ENCODE results near the gene MTMR6. TPM values are rescaled to one million over a fixed set of nuclear protein-coding genes. Genes with fewer than 3 reads are reported as not detected.
A peak's percentile ranks its signal among the peaks of the same experiment; 100 is the strongest.

The MTMR6 gene
- total RNA-seq (ENCODE audit: unreplicated experiment), result 21.2 TPM
- long read RNA-seq, full-length matches to known transcripts, result 6 of 8 reads
- long read RNA-seq, partial matches to known transcripts, result 1 of 8 reads
- long read RNA-seq, other reads (novel, unspliced or antisense), result 1 of 8 reads

GRCh38 chr13:25286969-25287961 lies at the start of gene MTMR6:
Gene MTMR6 (minus strand): TSS chr13:25287488. CDS start chr13:25287247, 241 bp downstream.
- peaks cover 15% of the 10 kb centered on the region for H3K4me1 Mint-ChIP-seq (ENCODE audit: unreplicated experiment)
- peak; percentile 97 for DNase-seq (ENCODE audit: low spot score)
- peaks cover 8% of the 10 kb centered on the region for H3K27me3 Mint-ChIP-seq (ENCODE audit: unreplicated experiment)
- H3K36me3 Mint-ChIP-seq (ENCODE audit: low read depth, unreplicated experiment), result peaks cover 5% of the 10 kb centered on the region
- peak within 1 kb of the TSS; percentile 99 for H3K27ac Mint-ChIP-seq (ENCODE audit: unreplicated experiment)
- peak within 1 kb of the TSS; percentile 98 for H3K4me3 Mint-ChIP-seq (ENCODE audit: unreplicated experiment)
- peak; percentile 100 for TF ChIP-seq CTCF (IDR thresholded peaks at IDR 0.05; ENCODE audit: unreplicated experiment)
- no peaks in the 10 kb centered on the region for H3K9me3 Mint-ChIP-seq (ENCODE audit: unreplicated experiment)

- no peak for DNase-seq (ENCODE audit: low spot score)
- Mint-ChIP-seq H3K4me3 (ENCODE audit: unreplicated experiment) (no peak overlapping the region), H3K36me3 (ENCODE audit: low read depth, unreplicated experiment) (peaks cover 6% of the 10 kb centered on the region), H3K9me3 (ENCODE audit: unreplicated experiment) (no peaks in the 10 kb centered on the region), H3K4me1 (ENCODE audit: unreplicated experiment) (no peaks in the 10 kb centered on the region), H3K27me3 (ENCODE audit: unreplicated experiment) (no peaks in the 10 kb centered on the region), H3K27ac (ENCODE audit: unreplicated experiment) (no peak overlapping the region)
- TF ChIP-seq CTCF (IDR thresholded peaks at IDR 0.05; ENCODE audit: unreplicated experiment), result no peak
Measured at GRCh38 chr13:25335856-25336255, 48.6 kb upstream of the MTMR6 start.

GRCh38 chr13:25330541-25330940 lies 43.3 kb upstream of the MTMR6 start:
- no peaks in the 10 kb centered on the region for H3K4me1 Mint-ChIP-seq (ENCODE audit: unreplicated experiment)
- peaks cover 15% of the 10 kb centered on the region for H3K36me3 Mint-ChIP-seq (ENCODE audit: low read depth, unreplicated experiment)
- H3K4me3 Mint-ChIP-seq (ENCODE audit: unreplicated experiment), result no peak overlapping the region
- DNase-seq (ENCODE audit: low spot score), result no peak
- no peak for TF ChIP-seq CTCF (IDR thresholded peaks at IDR 0.05; ENCODE audit: unreplicated experiment)
- H3K27ac Mint-ChIP-seq (ENCODE audit: unreplicated experiment), result no peak overlapping the region
- H3K27me3 Mint-ChIP-seq (ENCODE audit: unreplicated experiment), result no peaks in the 10 kb centered on the region
- H3K9me3 Mint-ChIP-seq (ENCODE audit: unreplicated experiment), result no peaks in the 10 kb centered on the region

- H3K4me3 Mint-ChIP-seq (ENCODE audit: unreplicated experiment), result no peak overlapping the region
Measured at GRCh38 chr13:25329706-25330105, 42.4 kb upstream of the MTMR6 start.

More at GRCh38 chr13:25329706-25330105, 42.4 kb upstream of the MTMR6 start:
- no peak for TF ChIP-seq CTCF (IDR thresholded peaks at IDR 0.05; ENCODE audit: unreplicated experiment)
- H3K27me3 Mint-ChIP-seq (ENCODE audit: unreplicated experiment), result no peaks in the 10 kb centered on the region
- DNase-seq (ENCODE audit: low spot score), result no peak
- no peak overlapping the region for H3K27ac Mint-ChIP-seq (ENCODE audit: unreplicated experiment)
- no peaks in the 10 kb centered on the region for H3K9me3 Mint-ChIP-seq (ENCODE audit: unreplicated experiment)
- H3K36me3 Mint-ChIP-seq (ENCODE audit: low read depth, unreplicated experiment), result peaks cover 15% of the 10 kb centered on the region
- H3K4me1 Mint-ChIP-seq (ENCODE audit: unreplicated experiment), result no peaks in the 10 kb centered on the region
